ENCODE data around the gene LIPI.

- TF ChIP-seq CTCF (IDR thresholded peaks at IDR 0.05; ENCODE audit: poor library complexity) (no peak), EZH2phosphoT487 (IDR thresholded peaks at IDR 0.05; ENCODE audit: low read depth, severe bottlenecking, unreplicated experiment) (no peak), EZH2 (IDR thresholded peaks at IDR 0.05; ENCODE audit: borderline replicate concordance) (no peak)
These were observed 114.6 kb downstream of the LIPI start for GRCh38 chr21:14096172-14096571.
